Stomach smooth muscle (tissue), 2 donors: ENCODE results near the gene CDY2B.
"Not testable (repeated sequence)": the region's sequence is repeated elsewhere in the genome, so short reads cannot be mapped to it uniquely, and the experiment has no call there.

Source experiments
- H3K27ac ChIP-seq: one replicate; pipeline ENCODE4 v1.7.0; 2013; ENCODE audit warnings: mild to moderate bottlenecking, low read length, inconsistent platforms
- H3K27me3 ChIP-seq, 2 donors: one replicate each; pipeline ENCODE4 v1.7.0; 2013; ENCODE audit warnings: low read length in 2 of 2; ENCODE audit not compliant: insufficient read depth in 2 of 2, control insufficient read depth in 1 of 2
- H3K36me3 ChIP-seq, 2 donors: one replicate each; pipeline ENCODE4 v1.7.0; 2013; ENCODE audit warnings: low read length in 2 of 2; ENCODE audit not compliant: control insufficient read depth in 2 of 2, insufficient read depth in 2 of 2
- H3K4me1 ChIP-seq: one replicate; pipeline ENCODE4 v1.7.0; 2013; ENCODE audit warnings: low read length; ENCODE audit not compliant: control insufficient read depth, insufficient read depth
- H3K4me3 ChIP-seq, 2 donors: one replicate each; pipeline ENCODE4 v1.7.0; 2013; ENCODE audit warnings: low read length in 2 of 2
- H3K9ac ChIP-seq, 2 donors: one replicate each; pipeline ENCODE4 v1.7.0; 2013; ENCODE audit warnings: low read length in 2 of 2, mild to moderate bottlenecking in 1 of 2
- H3K9me3 ChIP-seq, 2 donors: one replicate each; pipeline ENCODE4 v1.7.0; 2013; ENCODE audit warnings: low read length in 2 of 2; ENCODE audit not compliant: control insufficient read depth in 2 of 2
- donor health status: healthy.
- donor health status: Pancreatic carcinoma.

CDY2B gene

DNA sequence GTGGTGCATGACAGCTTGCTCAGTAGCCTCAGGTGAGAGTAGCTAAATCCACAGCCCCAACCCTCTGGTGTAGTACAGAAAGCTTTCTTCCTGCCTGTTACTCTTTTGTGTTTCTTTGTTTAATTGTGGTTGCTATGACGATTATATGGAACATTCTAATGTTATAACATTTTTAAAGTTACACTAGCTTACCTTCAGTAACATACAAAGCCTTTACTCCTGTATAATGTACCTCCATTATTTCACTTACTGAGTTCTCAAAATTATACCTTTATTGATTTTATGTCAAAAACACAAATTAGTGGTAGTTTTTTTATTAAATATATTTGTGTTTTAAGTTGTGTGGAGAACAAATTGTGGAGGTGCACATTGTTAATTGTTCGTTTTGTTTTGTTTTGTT lies at the start of gene CDY2B:
Gene CDY2B, minus strand, starts transcription at position 101 of the 400 bp plus-strand sequence. CDS start 328 bp downstream, outside the sequence.
- not testable (repeated sequence) for H3K27me3 ChIP-seq, H3K4me1 ChIP-seq, H3K9me3 ChIP-seq, H3K9ac ChIP-seq, H3K4me3 ChIP-seq, H3K27ac ChIP-seq, H3K36me3 ChIP-seq

DNA sequence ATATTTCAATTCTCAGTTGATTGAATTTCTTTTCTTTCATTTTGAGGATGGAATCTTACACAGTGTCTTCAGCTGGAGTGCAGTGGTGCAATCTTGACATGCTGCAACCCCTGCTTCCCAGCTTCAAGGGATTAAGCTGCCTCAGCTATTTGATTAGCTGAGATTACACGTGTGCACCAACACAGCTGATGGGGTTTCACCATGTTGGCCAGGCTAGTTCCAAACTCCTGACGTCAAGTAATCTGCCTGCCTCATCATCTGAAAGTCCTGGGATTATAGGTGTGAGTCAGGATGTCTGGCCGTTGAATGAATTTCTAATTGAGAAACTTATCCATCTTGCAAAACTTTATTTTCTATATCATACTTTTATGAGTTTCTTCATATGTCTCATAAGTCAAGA lies 28.0 kb upstream of the CDY2B start:
- not testable (repeated sequence) for H3K27me3 ChIP-seq, H3K9me3 ChIP-seq, H3K27ac ChIP-seq, H3K4me1 ChIP-seq, H3K9ac ChIP-seq, H3K36me3 ChIP-seq, H3K4me3 ChIP-seq

GRCh38 chrY:17907351-17907750 lies 27.3 kb upstream of the CDY2B start:
- not testable (repeated sequence) for H3K36me3 ChIP-seq, H3K4me1 ChIP-seq, H3K9ac ChIP-seq, H3K27me3 ChIP-seq, H3K9me3 ChIP-seq, H3K4me3 ChIP-seq, H3K27ac ChIP-seq

GRCh38 chrY:17881697-17882096 lies 1.7 kb upstream of the CDY2B start:
- H3K27me3 ChIP-seq, H3K36me3 ChIP-seq, H3K4me3 ChIP-seq, H3K4me1 ChIP-seq, H3K9me3 ChIP-seq, H3K27ac ChIP-seq, H3K9ac ChIP-seq: not testable (repeated sequence)

DNA sequence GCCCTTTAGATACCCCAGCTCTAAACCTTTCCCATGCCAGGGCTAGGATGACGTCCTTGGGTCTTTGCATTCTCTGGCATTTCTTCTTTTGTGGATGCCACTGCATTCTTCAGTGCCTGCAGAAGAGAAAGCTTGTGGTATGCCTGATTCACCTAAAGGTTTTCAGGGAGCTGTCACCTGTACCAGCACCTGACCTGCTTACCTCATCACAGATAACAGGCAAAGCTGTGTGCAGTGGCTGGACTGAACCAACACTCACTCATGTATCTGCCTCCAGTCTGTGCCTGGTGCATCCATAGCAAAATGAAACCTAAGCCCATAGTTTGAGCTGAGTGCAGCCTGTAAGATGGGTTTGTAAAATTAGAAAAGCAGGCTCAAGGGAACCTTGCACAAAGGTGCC lies 3.3 kb downstream of the CDY2B start:
- H3K4me3 ChIP-seq, H3K9me3 ChIP-seq, H3K36me3 ChIP-seq, H3K27me3 ChIP-seq, H3K9ac ChIP-seq, H3K4me1 ChIP-seq, H3K27ac ChIP-seq: not testable (repeated sequence)

GRCh38 chrY:17875401-17875800 lies 4.6 kb downstream of the CDY2B start:
- H3K4me1 ChIP-seq, H3K36me3 ChIP-seq, H3K27me3 ChIP-seq, H3K9ac ChIP-seq, H3K9me3 ChIP-seq, H3K4me3 ChIP-seq, H3K27ac ChIP-seq: not testable (repeated sequence)

DNA sequence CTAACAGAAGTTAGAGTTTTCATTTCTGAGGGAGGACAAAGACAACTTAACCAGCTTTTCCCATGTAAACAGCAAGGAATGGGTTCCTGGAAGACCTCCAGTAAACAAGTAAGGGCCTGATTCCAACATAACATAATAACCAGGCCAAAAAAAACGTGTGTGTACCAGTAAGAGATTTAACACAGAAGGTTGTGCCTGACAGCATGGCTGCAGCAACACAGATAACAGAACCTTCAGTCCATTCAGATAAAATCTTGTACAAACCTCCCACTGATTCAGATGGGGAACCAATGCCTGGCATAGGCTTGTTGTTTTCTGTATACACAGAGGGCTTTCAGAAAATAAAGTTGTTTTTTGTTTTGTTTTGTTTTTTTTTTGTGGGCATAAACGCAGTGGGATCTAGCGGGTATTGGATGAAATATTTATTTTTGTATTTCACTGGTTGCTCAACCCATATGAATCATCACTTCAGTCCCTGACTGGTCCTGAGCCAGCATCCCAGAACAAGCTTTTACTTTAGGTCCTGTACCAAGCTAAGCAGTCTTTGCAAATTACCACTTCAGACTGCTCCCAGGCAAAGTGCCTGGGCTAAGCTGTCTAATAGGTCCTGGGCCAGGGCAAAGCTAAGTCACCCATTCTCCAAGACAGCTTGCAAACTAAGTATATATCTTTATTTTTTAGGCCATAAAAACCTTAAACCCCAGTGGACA lies 8.7 kb downstream of the CDY2B start:
- H3K4me3 ChIP-seq, H3K9me3 ChIP-seq, H3K27ac ChIP-seq, H3K36me3 ChIP-seq, H3K9ac ChIP-seq, H3K27me3 ChIP-seq, H3K4me1 ChIP-seq: not testable (repeated sequence)

DNA sequence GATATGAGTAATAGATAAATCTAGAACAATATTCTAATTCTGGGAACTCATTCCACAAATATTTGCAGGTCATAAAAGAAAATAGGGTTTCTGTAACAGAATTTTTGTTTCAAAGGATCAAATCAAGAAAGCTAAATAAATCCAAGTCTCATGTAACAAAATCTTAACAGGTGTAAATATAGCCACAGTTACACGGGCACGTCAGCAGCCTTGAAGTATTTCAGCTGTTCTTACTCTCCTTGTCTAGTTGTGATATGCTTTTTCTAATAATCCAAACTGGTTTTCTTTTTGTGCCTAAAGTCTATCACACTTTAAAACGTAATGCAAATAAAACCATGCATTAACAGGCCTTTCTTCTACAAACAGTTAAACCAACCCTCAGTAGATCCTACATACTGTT lies 9.3 kb downstream of the CDY2B start:
- H3K9me3 ChIP-seq, H3K36me3 ChIP-seq, H3K4me1 ChIP-seq, H3K4me3 ChIP-seq, H3K27ac ChIP-seq, H3K27me3 ChIP-seq, H3K9ac ChIP-seq: not testable (repeated sequence)

- not testable (repeated sequence) for H3K27ac ChIP-seq, H3K9ac ChIP-seq, H3K4me1 ChIP-seq, H3K27me3 ChIP-seq, H3K4me3 ChIP-seq, H3K36me3 ChIP-seq, H3K9me3 ChIP-seq
Observed at GRCh38 chrY:17867850-17868249, 12.2 kb downstream of the CDY2B start.

DNA sequence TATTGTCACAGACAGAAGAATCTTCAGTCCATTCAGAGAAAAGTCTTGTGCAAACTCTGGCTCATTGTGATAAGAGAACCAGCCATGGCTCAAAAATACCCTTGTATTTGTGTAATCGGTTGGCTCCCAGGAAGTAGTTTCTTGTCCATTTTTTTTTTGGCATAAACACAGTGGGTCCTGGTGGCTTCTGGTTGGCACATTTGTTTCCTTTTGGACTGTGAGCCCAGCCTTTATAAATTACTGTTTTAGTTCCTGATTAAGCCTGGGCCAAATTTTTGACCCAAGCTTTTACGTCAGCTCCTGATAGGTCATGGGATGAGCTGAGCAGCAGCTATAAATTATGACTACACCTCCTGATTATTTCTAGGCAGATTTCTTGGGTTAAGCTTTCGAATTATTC lies 19.4 kb downstream of the CDY2B start:
- not testable (repeated sequence) for H3K9me3 ChIP-seq, H3K36me3 ChIP-seq, H3K27ac ChIP-seq, H3K4me3 ChIP-seq, H3K4me1 ChIP-seq, H3K27me3 ChIP-seq, H3K9ac ChIP-seq

DNA sequence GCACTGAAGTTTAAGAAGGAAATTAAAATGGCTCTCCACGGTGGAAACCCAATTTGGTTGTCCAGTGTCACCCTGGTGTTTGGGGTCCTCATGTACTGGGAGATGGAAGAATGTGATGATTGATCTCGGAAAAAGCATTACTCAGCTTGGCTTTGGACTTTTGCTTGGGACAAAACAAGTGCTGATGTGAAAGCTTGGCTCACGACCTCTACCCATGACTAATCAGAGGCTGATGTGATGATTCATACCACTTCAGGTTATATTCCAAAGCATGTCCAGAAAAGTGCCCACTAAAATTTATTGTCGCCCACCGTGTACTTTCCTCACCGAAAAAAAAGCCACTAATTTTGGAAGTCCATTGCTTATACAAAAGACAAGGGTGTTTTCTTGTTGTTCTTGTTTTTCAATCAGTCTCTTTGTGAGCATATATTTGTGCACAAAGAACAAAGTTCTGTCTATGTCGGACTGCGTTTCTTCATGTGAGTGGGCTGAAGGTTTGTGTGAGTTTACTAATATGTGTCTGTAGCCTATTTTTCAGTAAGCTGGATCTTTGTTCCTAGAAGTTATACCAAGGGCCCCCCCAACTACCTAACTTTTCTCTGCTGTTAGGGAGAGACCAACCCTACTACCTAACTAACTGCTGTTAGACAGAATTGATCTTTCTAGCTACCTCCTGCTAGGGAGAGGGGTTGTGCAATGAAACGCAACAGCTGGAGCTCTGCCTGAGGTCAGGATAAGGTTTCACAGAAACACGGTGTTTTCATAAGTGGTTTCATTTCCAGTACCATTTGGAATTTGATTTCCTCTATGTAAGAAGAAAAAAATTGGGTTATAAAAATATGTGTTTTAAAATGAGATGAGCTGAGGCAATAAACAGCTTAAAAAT lies 22.8 kb downstream of the CDY2B start:
- H3K4me3 ChIP-seq, H3K9ac ChIP-seq, H3K27ac ChIP-seq, H3K36me3 ChIP-seq, H3K4me1 ChIP-seq, H3K9me3 ChIP-seq, H3K27me3 ChIP-seq: not testable (repeated sequence)
